ENCODE results near the gene TMPRSS9.
"Not testable (repeated sequence)": the region's sequence is repeated elsewhere in the genome, so short reads cannot be mapped to it uniquely, and the experiment has no call there.

The TMPRSS9 gene

DNA sequence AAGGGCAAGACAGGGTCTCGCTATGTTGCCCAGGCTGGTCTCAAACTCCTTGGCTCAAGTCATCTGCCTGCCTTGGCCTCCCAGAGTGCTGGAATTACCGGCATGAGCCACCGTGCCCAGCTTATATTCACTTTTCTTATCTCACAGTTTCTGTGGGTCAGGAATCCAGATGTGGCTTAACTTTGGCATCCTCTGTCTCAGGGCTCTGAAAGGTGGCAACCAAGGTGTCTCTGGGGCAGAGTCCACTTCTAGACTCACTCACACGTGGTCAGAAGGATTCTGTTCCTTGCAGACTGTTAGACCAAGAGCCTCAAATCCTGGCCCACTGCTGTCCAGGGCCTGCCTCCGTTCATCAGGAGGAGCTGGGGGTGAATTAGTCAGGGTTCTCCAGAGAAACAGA is 104.3 kb downstream of the TMPRSS9 start:
- TF ChIP-seq CTCF (IDR thresholded peaks at IDR 0.05; ENCODE audit: extremely low read depth, missing control alignments): no peak
- no peak for DNase-seq (ENCODE audit: low spot score)

- DNase-seq (ENCODE audit: low spot score): no peak
- no peak for TF ChIP-seq CTCF (IDR thresholded peaks at IDR 0.05; ENCODE audit: extremely low read depth, missing control alignments)
Observed at GRCh38 chr19:2468596-2468995, 108.5 kb downstream of the TMPRSS9 start.

GRCh38 chr19:2469102-2469914 is 109.2 kb downstream of the TMPRSS9 start:
- no peak for TF ChIP-seq CTCF (IDR thresholded peaks at IDR 0.05; ENCODE audit: extremely low read depth, missing control alignments)
- peak; percentile 49 for DNase-seq (ENCODE audit: low spot score)

DNA sequence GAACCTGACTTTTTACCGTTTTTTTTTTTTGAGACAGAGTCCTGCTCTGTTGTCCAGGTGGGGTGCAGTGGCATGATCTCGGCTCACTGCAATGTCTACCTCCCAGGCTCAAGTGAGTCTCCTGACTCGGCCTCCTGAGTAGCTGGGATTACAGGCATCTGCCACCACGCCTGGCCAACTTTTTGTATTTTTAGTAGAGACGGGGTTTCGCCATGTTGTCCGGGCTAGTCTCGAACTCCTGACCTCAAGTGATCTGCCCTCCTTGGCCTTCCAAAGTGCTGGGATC is 109.8 kb downstream of the TMPRSS9 start:
- not testable (repeated sequence) for DNase-seq (ENCODE audit: low spot score)

GRCh38 chr19:2474232-2475017 is 114.4 kb downstream of the TMPRSS9 start:
- peak; percentile 90 for DNase-seq (ENCODE audit: low spot score)
- peak; percentile 84 for TF ChIP-seq CTCF (IDR thresholded peaks at IDR 0.05; ENCODE audit: extremely low read depth, missing control alignments)

DNA sequence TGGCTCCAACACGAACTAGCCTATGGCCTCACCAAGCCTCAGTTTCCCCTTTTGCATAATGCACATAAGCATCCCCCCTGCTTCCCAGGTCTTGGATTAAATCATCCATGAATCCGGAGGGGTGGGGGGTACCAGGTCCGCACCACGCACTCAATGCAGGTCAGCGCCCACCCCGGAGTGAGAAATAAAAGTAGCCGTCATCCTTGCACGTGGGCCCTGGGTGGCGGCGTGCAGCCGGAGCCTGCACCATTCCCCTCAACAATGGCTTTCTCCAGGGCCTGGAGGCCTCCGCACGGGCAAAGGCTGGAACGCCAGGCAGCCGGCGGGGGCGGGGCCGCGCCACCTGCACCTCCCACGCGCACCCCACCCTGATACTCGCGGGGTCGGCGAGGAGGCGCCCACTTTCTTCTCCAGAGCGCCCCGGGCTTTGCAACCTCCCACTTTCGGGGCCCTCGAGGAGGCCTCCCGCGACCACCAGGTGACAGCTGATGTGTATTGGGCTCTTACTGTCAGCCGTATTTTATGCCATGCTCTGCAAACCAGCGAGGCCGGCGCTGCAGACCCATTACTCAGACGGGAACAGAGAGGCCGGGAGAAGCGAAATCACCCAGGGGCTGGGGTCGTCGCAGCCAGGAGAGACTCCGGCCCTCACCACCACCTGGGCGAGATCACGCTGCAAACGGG is 115.1 kb downstream of the TMPRSS9 start:
- TF ChIP-seq CTCF (IDR thresholded peaks at IDR 0.05; ENCODE audit: extremely low read depth, missing control alignments): no peak
- DNase-seq (ENCODE audit: low spot score): peak; percentile 81
